Tibial nerve (tissue), 4 donors: ENCODE measurements around the gene RAP2B.
"Not testable (repeated sequence)": the region's sequence is repeated elsewhere in the genome, so short reads cannot be mapped to it uniquely, and the experiment has no call there.

ENCODE experiments used
- CTCF ChIP-seq, 5 experiments: fragments of 200-600 bp in 3 of 5; fragments of 450-650 bp in 2 of 5; sonication (generic) in 3 of 5; IDR thresholded peaks; one replicate each; pipeline ENCODE4 v1.5.1; 2016 to 2019; ENCODE audit warnings: antibody characterized with exemption in 5 of 5, mild to moderate bottlenecking in 3 of 5, moderate library complexity in 2 of 5
- EP300 ChIP-seq, 2 donors: sonication (generic); formaldehyde crosslinking; IDR thresholded peaks; one replicate each; pipeline ENCODE4 v1.6.1; 2017; ENCODE audit warnings: antibody characterized with exemption in 2 of 2, mild to moderate bottlenecking in 1 of 2
- POLR2A ChIP-seq, 2 donors: fragments of 450-650 bp; IDR thresholded peaks; one replicate each; pipeline ENCODE4 v1.6.1; 2017; ENCODE audit warnings: antibody characterized with exemption in 2 of 2, mild to moderate bottlenecking in 2 of 2, moderate library complexity in 2 of 2

- TF ChIP-seq CTCF, EP300, POLR2A (IDR thresholded peaks at IDR 0.05): not testable (repeated sequence)
Observed at GRCh38 chr3:153155786-153156185, 6.2 kb upstream of the RAP2B start.
